Coronary artery (tissue), 2 donors: ENCODE data around the gene RBM48.
"Not testable (repeated sequence)": the region's sequence is repeated elsewhere in the genome, so short reads cannot be mapped to it uniquely, and the experiment has no call there.

Experiments used
- DNase-seq: peaks from one replicate; pipeline ENCODE4 v3.0.0-alpha.2; 2017; ENCODE audit warnings: low spot score
- H3K27ac ChIP-seq, 2 donors: fragments of 200-600 bp; sonication (generic); one replicate each; pipeline ENCODE4 v1.5.1; 2016 to 2019
- H3K4me3 ChIP-seq: fragments of 200-600 bp; sonication (generic); 2 replicates; pipeline ENCODE4 v1.5.1; 2016; ENCODE audit warnings: mild to moderate bottlenecking, moderate library complexity
- TF ChIP-seq, protein P1 (sequence below): fragments of 200-600 bp; sonication (generic); IDR thresholded peaks from one replicate; pipeline ENCODE4 v1.5.1; 2019; ENCODE audit warnings: antibody characterized with exemption

The RBM48 gene

DNA sequence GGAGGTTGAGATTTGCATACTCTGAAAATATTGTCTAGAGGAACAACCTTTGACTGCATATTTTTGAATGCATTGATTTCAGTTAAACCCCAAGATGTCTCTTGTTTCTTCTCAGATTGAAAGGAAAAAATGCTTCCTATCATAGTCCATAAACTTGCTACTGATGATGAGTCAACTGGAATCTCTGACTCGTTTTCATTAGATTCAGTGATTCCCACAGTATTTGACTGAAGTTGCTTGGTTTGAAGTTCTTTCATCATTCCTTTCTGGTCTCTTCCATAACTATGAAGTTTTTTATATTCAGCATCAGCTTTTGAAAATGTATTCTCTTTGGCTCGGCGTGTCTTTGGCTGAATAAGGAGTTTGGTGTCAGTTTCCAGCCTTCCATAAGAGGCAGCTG, 11.0 kb upstream of the RBM48 start:
- TF ChIP-seq, protein P1, sequence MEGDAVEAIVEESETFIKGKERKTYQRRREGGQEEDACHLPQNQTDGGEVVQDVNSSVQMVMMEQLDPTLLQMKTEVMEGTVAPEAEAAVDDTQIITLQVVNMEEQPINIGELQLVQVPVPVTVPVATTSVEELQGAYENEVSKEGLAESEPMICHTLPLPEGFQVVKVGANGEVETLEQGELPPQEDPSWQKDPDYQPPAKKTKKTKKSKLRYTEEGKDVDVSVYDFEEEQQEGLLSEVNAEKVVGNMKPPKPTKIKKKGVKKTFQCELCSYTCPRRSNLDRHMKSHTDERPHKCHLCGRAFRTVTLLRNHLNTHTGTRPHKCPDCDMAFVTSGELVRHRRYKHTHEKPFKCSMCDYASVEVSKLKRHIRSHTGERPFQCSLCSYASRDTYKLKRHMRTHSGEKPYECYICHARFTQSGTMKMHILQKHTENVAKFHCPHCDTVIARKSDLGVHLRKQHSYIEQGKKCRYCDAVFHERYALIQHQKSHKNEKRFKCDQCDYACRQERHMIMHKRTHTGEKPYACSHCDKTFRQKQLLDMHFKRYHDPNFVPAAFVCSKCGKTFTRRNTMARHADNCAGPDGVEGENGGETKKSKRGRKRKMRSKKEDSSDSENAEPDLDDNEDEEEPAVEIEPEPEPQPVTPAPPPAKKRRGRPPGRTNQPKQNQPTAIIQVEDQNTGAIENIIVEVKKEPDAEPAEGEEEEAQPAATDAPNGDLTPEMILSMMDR = no peak
- H3K27ac ChIP-seq = no peak overlapping the region
- no peak overlapping the region for H3K4me3 ChIP-seq
- DNase-seq = no peak

DNA sequence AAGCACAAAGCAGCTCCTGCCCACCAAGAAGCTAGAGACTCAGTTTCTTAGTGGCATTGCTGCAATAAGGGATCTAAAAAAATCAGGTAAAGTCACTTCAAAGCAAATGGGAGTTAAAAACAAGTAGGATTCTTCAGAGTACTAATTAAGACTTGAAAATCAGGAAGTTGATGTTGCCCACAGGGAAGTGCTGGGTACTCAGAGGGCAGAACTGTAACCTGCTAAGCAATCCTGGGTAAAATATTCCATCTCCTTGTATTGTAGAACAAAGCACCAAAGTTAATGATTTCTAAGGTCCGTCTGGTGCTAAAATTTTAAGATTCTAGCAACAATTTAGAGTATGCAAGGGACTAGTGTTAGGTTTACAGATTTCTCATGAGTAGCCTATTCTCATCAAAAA, 8.6 kb upstream of the RBM48 start:
- TF ChIP-seq, protein P1 = no peak
- DNase-seq = no peak
- no peak overlapping the region for H3K27ac ChIP-seq
- H3K4me3 ChIP-seq = no peak overlapping the region

DNA sequence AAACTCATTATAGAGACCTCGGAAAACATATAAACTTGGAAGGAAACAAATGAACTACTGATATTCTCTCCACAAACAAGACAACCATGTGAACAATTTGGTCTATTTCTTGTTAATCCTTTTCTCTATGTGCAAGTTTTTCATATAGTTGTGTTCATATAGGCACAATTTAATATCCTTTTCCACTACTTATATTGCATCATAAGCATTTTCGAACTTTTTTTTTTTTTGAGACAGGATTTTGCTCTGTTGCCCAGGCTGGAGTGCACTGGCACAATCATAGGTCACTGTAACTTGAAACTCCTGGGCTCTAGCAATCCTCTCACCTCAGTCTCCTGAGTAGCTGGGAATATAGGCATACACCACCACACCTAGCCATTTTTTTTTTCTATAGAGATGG, 5.5 kb upstream of the RBM48 start:
- TF ChIP-seq, protein P1 = no peak
- Histone ChIP-seq H3K27ac (no peak overlapping the region), H3K4me3 (no peak overlapping the region)
- no peak for DNase-seq

DNA sequence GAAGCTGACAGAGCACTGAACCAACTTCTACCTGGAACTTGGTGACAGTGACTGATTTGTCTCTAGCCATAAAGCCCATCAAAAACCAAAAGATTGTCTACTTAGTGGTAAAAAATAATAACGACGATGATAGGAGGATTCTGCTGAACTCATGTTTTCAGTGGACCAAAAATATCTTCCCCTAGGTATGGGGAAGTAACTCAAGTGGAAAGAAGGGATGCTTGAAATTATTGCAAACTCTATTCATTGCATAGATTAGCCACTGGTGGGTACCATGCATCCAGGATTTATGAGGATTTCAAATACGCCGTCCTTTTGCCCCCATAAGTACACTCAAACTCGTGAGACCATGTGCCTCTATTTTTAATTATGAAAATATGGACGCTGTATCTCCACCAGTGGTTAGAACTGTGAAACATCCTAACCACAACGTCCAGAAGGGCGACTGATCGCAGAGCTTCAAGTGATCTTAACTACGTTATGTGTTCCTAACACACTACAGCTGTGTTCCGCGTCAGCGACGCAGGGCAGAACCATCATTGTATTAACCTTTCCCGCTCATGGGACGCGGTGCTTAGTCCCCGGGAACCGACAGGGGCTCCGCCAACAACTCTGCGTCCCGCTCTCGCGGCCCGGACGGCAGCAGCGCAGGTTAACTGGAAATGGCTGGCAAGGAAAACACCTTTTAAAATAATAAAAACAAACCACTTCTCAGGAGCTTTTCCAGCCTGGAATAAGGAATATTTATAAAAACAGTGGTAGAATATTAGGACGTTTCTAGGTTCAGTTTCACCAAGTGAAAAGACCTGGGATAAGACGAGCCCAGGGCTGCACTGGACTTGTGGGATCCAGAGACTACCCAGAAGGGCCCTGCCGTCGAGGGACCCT, 1.1 kb upstream of the RBM48 start:
- H3K4me3 ChIP-seq = peak overlapping the region; percentile 99
- H3K27ac ChIP-seq = peak overlapping the region; percentile 86 to 90
- TF ChIP-seq, protein P1 = no peak
- no peak for DNase-seq

DNA sequence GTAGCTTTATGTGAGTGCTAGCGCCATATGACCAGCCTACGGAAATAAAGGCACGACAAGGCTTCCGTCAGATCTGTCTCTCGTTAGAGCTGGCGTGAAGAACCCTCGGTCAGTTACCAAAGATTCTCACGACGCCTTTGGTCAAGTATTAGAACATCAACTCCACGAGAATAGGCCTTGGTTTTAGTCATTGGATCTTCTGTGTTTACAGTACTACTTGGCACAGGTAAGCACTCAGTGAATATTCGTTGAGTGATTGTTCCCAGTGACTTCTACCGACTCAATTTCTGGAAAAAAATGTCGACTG, 316 bp downstream of the RBM48 start:
- H3K27ac ChIP-seq = peak overlapping the region; percentile 86 to 90
- peak overlapping the region; percentile 99 for H3K4me3 ChIP-seq
- TF ChIP-seq, protein P1 = no peak
- DNase-seq = no peak

DNA sequence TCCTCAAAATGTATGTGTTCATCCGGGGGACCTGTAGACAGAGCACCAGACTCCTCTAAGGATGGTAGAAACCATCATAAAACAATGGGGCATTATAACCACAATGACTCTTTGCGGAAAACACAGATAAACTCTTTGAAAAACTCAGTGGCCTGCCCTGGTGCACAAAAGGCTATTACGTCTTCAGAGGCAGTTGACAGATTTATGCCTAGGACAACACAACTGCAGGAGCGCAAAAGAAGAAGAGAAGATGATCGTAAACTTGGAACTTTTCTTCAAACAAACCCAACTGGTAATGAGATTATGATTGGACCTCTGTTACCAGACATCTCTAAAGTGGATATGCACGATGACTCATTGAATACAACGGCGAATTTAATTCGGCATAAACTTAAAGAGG, 6.0 kb downstream of the RBM48 start:
- Histone ChIP-seq H3K4me3 (no peak overlapping the region), H3K27ac (no peak overlapping the region)
- DNase-seq = no peak
- TF ChIP-seq, protein P1 = no peak

DNA sequence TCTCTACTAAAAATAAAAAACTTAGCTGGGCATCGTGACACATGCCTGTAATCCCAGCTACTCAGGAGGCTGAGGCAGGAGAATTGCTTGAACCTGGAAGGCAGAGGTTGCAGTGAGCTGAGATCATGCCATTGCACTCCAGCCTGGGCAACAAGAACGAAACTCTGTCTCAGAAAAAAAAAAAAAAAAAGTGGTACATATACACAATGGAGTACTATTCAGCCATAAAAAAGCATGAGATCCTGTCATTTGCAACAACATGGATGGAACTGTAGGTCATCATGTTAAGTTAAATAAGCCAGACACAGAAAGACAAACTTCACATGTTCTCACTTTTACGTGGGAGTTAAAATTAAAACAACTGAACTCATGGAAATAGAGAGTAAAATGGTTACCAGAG, 14.9 kb downstream of the RBM48 start:
- not testable (repeated sequence) for H3K4me3 ChIP-seq, H3K27ac ChIP-seq, DNase-seq

DNA sequence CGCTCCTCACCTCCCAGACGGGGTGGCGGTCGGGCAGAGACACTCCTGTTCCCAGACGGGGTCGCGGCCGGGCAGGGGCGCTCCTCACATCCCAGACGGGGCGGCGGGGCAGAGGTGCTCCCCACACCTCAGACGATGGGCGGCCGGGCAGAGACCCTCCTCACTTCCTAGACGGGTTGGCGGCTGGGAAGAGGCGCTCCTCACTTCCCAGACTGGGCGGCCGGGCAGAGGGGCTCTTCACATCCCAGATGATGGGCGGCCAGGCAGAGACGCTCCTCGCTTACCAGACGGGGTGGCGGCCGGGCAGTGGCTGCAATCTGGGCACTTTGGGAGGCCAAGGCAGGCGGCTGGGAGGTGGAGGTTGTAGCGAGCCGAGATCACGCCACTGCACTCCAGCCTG, 16.5 kb downstream of the RBM48 start:
- not testable (repeated sequence) for H3K27ac ChIP-seq, H3K4me3 ChIP-seq, DNase-seq
